Measurements from ENCODE around the gene FARP2. TPM values are rescaled to one million over a fixed set of nuclear protein-coding genes. Genes with fewer than 3 reads are reported as not detected.

The FARP2 gene
- polyA plus RNA-seq, 1 of the 3 experiments (the other 2 are of a cell fraction): 11.5 TPM

DNA sequence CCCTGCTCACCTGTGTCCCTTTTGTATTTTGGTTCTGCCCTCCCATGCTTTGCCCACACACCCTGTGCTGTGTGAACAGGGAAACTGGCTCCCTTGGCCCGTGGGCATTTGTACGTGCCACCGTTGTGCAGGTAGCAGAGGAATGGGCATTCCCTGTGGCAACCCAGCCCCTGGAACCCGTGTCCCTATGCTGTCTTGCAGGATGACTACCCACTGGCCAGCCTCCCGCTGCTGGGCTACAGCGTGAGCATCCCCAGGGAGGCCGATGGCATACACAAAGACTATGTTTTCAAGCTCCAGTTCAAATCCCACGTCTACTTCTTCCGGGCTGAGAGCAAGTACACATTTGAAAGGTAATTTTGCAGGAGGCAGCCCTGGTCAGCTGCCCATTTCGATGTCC, 137.0 kb downstream of the FARP2 start:
- no peaks in the 10 kb centered on the region for H3K9me2 ChIP-seq
- peaks cover 0 to 27% of the 10 kb centered on the region in 2 experiments; a peak in 1 of 4 replicates for H3K4me1 ChIP-seq (ENCODE audit: control insufficient read depth in 1 of 2, insufficient read depth in 2 of 2, low read depth in 1 of 2, low read length in 1 of 2)
- peaks cover 2% of the 10 kb centered on the region for H3F3A ChIP-seq (replicated peaks; ENCODE audit: insufficient read depth)
- no peak overlapping the region for H3K4me2 ChIP-seq
- no peak overlapping the region for H3K27ac ChIP-seq (ENCODE audit: low read depth in 2 of 2, low read length in 1 of 2)
- H2AFZ ChIP-seq (ENCODE audit: low read depth): no peak overlapping the region
- ChIA-PET CTCF (interaction anchor here (1.9 kb wide), 1 partner anchor 166 kb away, joined by 4 read pairs; no protein-coding TSS in a partner anchor), POLR2A (no interaction called here)
- no peaks in the 10 kb centered on the region for H4K20me1 ChIP-seq (ENCODE audit: insufficient read depth)
- peaks cover 6 to 45% of the 10 kb centered on the region in 2 experiments for H3K36me3 ChIP-seq (replicated peaks in 1 of 2; ENCODE audit: control insufficient read depth in 1 of 2, insufficient read depth in 2 of 2, low read length in 1 of 2)
- H3K79me2 ChIP-seq (ENCODE audit: insufficient read depth): no peaks in the 10 kb centered on the region
- no peaks in the 10 kb centered on the region for H3K9me3 ChIP-seq
- WGBS (ENCODE audit: low lambda C conversion rate): 84% methylated on average over 7 of the region's 10 CpGs
- DNase-seq: no peak
- H3K27me3 ChIP-seq (ENCODE audit: insufficient read depth): no peaks in the 10 kb centered on the region
- H3K4me3 ChIP-seq (ENCODE audit: low read depth in 2 of 2, low read length in 1 of 2): no peak overlapping the region
- no peak overlapping the region for H3K9ac ChIP-seq
- TF ChIP-seq FOSL2 (IDR thresholded peaks at IDR 0.05; ENCODE audit: borderline replicate concordance, low read depth) (no peak), RFX5 (IDR thresholded peaks at IDR 0.05; ENCODE audit: low read length) (no peak), RXRA (IDR thresholded peaks at IDR 0.05; ENCODE audit: borderline replicate concordance, low read depth) (no peak), FOXM1 (IDR thresholded peaks at IDR 0.05; ENCODE audit: low read depth) (no peak), RAD21 (IDR thresholded peaks at IDR 0.05; ENCODE audit: low read length) (no peak), GABPA (IDR thresholded peaks at IDR 0.05; ENCODE audit: low read depth) (no peak), TAF1 (IDR thresholded peaks at IDR 0.05; ENCODE audit: borderline replicate concordance, low read depth, low read length) (no peak), GATA2 (CRISPR knock-in tag; IDR thresholded peaks at IDR 0.05) (no peak), SMC3 (IDR thresholded peaks at IDR 0.05; ENCODE audit: low read depth, low read length) (no peak), USF1 (IDR thresholded peaks at IDR 0.05; ENCODE audit: borderline replicate concordance, low read depth) (no peak), ELF1 (IDR thresholded peaks at IDR 0.05) (no peak), MEF2A (IDR thresholded peaks at IDR 0.05; ENCODE audit: borderline replicate concordance, low read depth) (no peak), TEAD4 (IDR thresholded peaks at IDR 0.05; ENCODE audit: borderline replicate concordance, insufficient read depth) (no peak)
- TF ChIP-seq, protein P1, sequence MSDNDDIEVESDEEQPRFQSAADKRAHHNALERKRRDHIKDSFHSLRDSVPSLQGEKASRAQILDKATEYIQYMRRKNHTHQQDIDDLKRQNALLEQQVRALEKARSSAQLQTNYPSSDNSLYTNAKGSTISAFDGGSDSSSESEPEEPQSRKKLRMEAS (IDR thresholded peaks at IDR 0.05; ENCODE audit: low read depth): no peak
- TF ChIP-seq, protein P2, sequence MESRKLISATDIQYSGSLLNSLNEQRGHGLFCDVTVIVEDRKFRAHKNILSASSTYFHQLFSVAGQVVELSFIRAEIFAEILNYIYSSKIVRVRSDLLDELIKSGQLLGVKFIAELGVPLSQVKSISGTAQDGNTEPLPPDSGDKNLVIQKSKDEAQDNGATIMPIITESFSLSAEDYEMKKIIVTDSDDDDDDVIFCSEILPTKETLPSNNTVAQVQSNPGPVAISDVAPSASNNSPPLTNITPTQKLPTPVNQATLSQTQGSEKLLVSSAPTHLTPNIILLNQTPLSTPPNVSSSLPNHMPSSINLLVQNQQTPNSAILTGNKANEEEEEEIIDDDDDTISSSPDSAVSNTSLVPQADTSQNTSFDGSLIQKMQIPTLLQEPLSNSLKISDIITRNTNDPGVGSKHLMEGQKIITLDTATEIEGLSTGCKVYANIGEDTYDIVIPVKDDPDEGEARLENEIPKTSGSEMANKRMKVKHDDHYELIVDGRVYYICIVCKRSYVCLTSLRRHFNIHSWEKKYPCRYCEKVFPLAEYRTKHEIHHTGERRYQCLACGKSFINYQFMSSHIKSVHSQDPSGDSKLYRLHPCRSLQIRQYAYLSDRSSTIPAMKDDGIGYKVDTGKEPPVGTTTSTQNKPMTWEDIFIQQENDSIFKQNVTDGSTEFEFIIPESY (IDR thresholded peaks at IDR 0.05; ENCODE audit: borderline replicate concordance, low read depth): no peak

DNA sequence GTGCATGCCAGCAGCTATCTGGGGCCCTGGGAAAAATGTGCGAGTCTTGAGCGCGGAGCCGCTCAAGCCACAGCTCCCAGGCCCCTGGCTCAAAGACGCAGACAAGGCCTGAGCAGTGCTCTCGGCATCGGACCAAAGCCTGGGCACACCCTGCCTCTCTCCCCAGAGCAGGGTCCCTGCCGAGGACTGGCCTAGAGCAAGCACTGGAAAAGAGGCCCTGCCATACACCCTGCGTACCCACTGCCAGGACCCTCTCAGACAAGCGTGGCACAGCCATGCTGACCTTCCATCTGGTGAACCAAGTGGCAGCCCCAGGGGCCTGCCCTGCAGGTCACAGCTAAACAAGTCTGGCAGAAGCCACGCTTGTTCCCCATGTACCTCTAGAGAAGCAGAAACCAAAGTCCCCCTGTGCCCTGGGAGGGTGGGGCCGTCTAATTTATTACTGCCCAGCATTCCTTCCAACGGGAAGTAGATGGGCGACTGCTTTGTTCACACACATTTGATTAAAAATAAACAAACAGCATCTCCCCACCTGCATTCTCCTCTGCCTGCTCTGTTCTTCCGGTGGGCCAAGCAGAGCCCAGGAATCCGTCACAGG, 138.3 kb downstream of the FARP2 start:
- no peaks in the 10 kb centered on the region for H4K20me1 ChIP-seq (ENCODE audit: insufficient read depth)
- H3F3A ChIP-seq (replicated peaks; ENCODE audit: insufficient read depth): peaks cover under 1% of the 10 kb centered on the region
- H3K79me2 ChIP-seq (ENCODE audit: insufficient read depth): no peaks in the 10 kb centered on the region
- no peak for DNase-seq
- H3K4me1 ChIP-seq (ENCODE audit: control insufficient read depth in 1 of 2, insufficient read depth in 2 of 2, low read depth in 1 of 2, low read length in 1 of 2): peaks cover 0 to 25% of the 10 kb centered on the region in 2 experiments; a peak in 1 of 4 replicates
- H3K9me2 ChIP-seq: no peaks in the 10 kb centered on the region
- no peaks in the 10 kb centered on the region for H3K9me3 ChIP-seq
- H3K27ac ChIP-seq (ENCODE audit: low read depth in 2 of 2, low read length in 1 of 2): no peak overlapping the region
- no peak overlapping the region for H2AFZ ChIP-seq (ENCODE audit: low read depth)
- POLR2A ChIA-PET: no interaction called here
- no peak overlapping the region for H3K4me2 ChIP-seq
- peaks cover 6 to 58% of the 10 kb centered on the region in 2 experiments for H3K36me3 ChIP-seq (replicated peaks in 1 of 2; ENCODE audit: control insufficient read depth in 1 of 2, insufficient read depth in 2 of 2, low read length in 1 of 2)
- no peak overlapping the region for H3K9ac ChIP-seq
- CTCF ChIA-PET: no interaction called here
- WGBS (ENCODE audit: low lambda C conversion rate): 97% methylated on average over 15 of the region's 16 CpGs
- no peak overlapping the region for H3K4me3 ChIP-seq (ENCODE audit: low read depth in 2 of 2, low read length in 1 of 2)
- no peaks in the 10 kb centered on the region for H3K27me3 ChIP-seq (ENCODE audit: insufficient read depth)
- no peak for TF ChIP-seq GABPA (IDR thresholded peaks at IDR 0.05; ENCODE audit: low read depth)
- no peak for TF ChIP-seq EZH2phosphoT487 (IDR thresholded peaks at IDR 0.05; ENCODE audit: borderline replicate concordance, low read depth)
- no peak for TF ChIP-seq SMC3 (IDR thresholded peaks at IDR 0.05; ENCODE audit: low read depth, low read length)
- no peak for TF ChIP-seq TEAD4 (IDR thresholded peaks at IDR 0.05; ENCODE audit: borderline replicate concordance, insufficient read depth)
- TF ChIP-seq TCF12 (IDR thresholded peaks at IDR 0.05): no peak
- TF ChIP-seq RFX5 (IDR thresholded peaks at IDR 0.05; ENCODE audit: low read length): no peak
- TF ChIP-seq, protein P2 (IDR thresholded peaks at IDR 0.05; ENCODE audit: borderline replicate concordance, low read depth): no peak
- no peak for TF ChIP-seq JUND (IDR thresholded peaks at IDR 0.05)
- no peak for TF ChIP-seq GATA2 (CRISPR knock-in tag; IDR thresholded peaks at IDR 0.05)
- TF ChIP-seq, protein P3, sequence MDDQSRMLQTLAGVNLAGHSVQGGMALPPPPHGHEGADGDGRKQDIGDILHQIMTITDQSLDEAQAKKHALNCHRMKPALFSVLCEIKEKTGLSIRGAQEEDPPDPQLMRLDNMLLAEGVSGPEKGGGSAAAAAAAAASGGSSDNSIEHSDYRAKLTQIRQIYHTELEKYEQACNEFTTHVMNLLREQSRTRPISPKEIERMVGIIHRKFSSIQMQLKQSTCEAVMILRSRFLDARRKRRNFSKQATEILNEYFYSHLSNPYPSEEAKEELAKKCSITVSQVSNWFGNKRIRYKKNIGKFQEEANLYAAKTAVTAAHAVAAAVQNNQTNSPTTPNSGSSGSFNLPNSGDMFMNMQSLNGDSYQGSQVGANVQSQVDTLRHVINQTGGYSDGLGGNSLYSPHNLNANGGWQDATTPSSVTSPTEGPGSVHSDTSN (IDR thresholded peaks at IDR 0.05): no peak
- no peak for TF ChIP-seq FOXM1 (IDR thresholded peaks at IDR 0.05; ENCODE audit: low read depth)
- TF ChIP-seq RAD21 (IDR thresholded peaks at IDR 0.05; ENCODE audit: low read length): no peak
- TF ChIP-seq RCOR1 (IDR thresholded peaks at IDR 0.05; ENCODE audit: low read length): no peak
- no peak for TF ChIP-seq ELF1 (IDR thresholded peaks at IDR 0.05)
- TF ChIP-seq, protein P1 (IDR thresholded peaks at IDR 0.05; ENCODE audit: low read depth): no peak
- no peak for TF ChIP-seq MXI1 (IDR thresholded peaks at IDR 0.05; ENCODE audit: low read depth, low read length)
